Lower lobe of right lung (tissue), 2 donors: ENCODE results near the gene SNAPC4. TPM values are rescaled to one million over a fixed set of nuclear protein-coding genes. Genes with fewer than 3 reads are reported as not detected.

Experiments used
- ATAC-seq, 2 donors: fragments of 200-7000 bp; cut with Tn5 transposase; one replicate each; pipeline ENCODE4 v1.9.1; 2020 to 2022; ENCODE audit warnings: mild to moderate bottlenecking in 2 of 2, moderate library complexity in 2 of 2
- DNase-seq: peaks from one replicate; pipeline ENCODE4 v3.0.0-alpha.2; 2020
- H3K27ac ChIP-seq: fragments of 200-600 bp; one replicate; pipeline ENCODE4 v1.8.0; 2022
- H3K27me3 ChIP-seq: fragments of 200-600 bp; one replicate; pipeline ENCODE4 v1.8.0; 2022; ENCODE audit warnings: low read depth
- H3K36me3 ChIP-seq: fragments of 200-600 bp; one replicate; pipeline ENCODE4 v1.8.0; 2022; ENCODE audit warnings: mild to moderate bottlenecking
- H3K4me1 ChIP-seq: fragments of 200-600 bp; one replicate; pipeline ENCODE4 v1.8.0; 2022
- H3K4me3 ChIP-seq: fragments of 200-600 bp; one replicate; pipeline ENCODE4 v1.8.0; 2022; ENCODE audit warnings: mild to moderate bottlenecking
- H3K9me3 ChIP-seq: fragments of 200-600 bp; one replicate; pipeline ENCODE4 v1.8.0; 2022
- intact Hi-C: fragments of 100-400 bp; cut with DNase I; formaldehyde crosslinking; loops from one replicate; pipeline ENCODE4 v1.11.0; 2022
- total RNA-seq: library from RNA; stranded (reverse); fragmentation: NEBNext Ultra II Directional; extraction: Animal tissue kit (Norgen Biotek cat#: 25700); gene quantifications from one replicate; pipeline ENCODE4 v1.2.1, GENCODE V29; 2021
- TF ChIP-seq, protein P1 (sequence below): fragments of 200-600 bp; IDR thresholded peaks from one replicate; pipeline ENCODE4 v1.8.0; 2022; ENCODE audit warnings: antibody characterized with exemption, mild to moderate bottlenecking
- donor health status: DM: no; HTN: yes; CAD: no; lungs with severe emphysema.

The SNAPC4 gene
- total RNA-seq, 1 donor from 2014 or later, result 7.4 TPM

DNA sequence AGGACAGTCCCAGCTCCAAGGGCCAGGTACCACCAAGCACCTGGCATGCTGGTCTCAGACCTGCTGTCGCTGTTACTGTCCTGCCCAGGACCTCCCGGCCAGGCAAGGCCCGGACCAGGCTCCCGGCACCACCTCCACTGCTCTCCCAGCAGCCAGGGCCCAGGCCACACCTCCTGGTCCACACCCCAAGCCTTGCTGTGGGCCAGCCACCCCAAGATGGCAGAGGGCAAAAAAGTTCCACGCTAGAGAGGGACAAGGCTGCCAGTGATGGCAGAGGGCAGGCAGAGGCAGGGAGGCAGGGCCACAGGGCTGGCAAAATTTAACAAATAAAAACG, 37.6 kb downstream of the SNAPC4 start:
- peak overlapping the region; percentile 92 for H3K27ac ChIP-seq
- ATAC-seq, result no peak

DNA sequence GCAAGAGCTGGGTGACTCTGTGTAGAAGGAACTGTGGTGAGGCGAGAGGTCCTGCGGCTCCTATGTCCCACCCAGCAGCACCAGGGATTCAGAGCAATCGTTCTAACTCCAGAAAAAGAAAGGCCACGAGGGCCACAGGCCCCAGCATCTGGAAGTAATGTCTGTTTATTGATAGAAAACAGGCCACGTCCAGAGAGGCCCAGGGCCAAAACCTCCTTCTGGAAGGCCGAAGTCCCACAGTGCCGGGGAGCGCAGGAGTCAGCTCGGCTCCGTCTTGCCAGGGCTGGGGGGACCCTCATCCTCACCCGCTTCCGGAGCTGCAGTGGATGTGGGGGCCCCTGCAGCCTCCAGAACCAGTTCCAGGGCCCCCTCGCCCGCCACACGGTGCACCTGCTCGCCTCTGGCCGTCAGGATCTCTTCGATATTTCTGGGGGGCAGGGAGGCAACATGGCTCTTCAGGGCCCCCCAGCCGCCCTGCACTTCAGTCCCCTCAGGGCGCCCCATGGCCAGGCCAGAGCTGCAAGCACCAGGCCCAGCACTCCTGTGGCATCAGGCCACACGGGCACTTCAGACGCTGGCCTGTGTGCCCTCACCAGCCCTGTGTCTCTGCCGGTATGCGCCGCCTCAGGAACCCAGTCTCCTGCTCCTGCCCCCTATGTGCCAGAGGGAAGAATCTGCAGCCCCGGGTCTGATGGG, 38.1 kb downstream of the SNAPC4 start:
- H3K27ac ChIP-seq, result peak overlapping the region; percentile 92
- DNase-seq, result no peak
- TF ChIP-seq, protein P1, sequence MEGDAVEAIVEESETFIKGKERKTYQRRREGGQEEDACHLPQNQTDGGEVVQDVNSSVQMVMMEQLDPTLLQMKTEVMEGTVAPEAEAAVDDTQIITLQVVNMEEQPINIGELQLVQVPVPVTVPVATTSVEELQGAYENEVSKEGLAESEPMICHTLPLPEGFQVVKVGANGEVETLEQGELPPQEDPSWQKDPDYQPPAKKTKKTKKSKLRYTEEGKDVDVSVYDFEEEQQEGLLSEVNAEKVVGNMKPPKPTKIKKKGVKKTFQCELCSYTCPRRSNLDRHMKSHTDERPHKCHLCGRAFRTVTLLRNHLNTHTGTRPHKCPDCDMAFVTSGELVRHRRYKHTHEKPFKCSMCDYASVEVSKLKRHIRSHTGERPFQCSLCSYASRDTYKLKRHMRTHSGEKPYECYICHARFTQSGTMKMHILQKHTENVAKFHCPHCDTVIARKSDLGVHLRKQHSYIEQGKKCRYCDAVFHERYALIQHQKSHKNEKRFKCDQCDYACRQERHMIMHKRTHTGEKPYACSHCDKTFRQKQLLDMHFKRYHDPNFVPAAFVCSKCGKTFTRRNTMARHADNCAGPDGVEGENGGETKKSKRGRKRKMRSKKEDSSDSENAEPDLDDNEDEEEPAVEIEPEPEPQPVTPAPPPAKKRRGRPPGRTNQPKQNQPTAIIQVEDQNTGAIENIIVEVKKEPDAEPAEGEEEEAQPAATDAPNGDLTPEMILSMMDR, result no peak

More for the DNA sequence above, 37.6 kb downstream of the SNAPC4 start:
- H3K36me3 ChIP-seq, result peaks cover 9% of the 10 kb centered on the region
- TF ChIP-seq, protein P1, result no peak
- peaks cover 28% of the 10 kb centered on the region for H3K4me1 ChIP-seq
- no peak overlapping the region for H3K4me3 ChIP-seq
- no peaks in the 10 kb centered on the region for H3K27me3 ChIP-seq
- intact Hi-C loops, result no loop called here
- H3K9me3 ChIP-seq, result no peaks in the 10 kb centered on the region
- no peak for DNase-seq

DNA sequence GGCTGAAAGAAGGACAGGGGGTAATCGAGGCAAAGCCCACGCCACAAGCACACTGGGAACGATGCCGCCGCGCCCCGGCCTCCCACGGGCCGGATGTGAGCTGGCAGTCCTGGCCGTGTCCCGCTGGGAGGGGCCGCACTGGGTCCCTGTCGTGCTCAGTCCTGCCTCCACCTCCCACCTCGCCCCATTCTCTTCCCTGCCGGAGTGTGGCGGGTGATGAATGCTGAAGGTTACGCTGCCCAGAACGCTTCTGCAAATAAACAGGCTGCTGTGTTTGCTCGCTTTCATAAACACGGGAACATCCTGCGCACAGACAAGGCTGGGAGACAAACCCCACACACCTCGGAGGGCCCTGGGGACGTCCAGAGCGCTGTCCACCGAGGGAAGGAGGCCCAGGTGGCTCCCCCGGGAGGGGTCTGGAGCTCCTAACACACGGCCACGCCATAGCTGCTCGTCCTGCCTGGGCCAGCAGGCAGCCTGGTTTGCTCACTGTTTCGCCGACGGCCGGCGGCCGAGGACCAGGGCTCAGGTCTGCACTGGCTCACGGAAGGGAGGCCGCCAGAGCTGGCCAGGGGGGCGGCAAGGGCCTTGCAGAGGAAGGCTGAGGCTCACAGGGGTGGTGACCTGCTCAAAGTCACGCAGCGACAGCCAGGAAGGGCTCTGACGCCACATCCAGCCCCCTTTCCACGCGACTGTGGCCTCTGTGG, 38.8 kb downstream of the SNAPC4 start:
- Histone ChIP-seq H3K4me1 (peaks cover 28% of the 10 kb centered on the region), H3K36me3 (peaks cover 10% of the 10 kb centered on the region), H3K27me3 (no peaks in the 10 kb centered on the region), H3K4me3 (no peak overlapping the region), H3K27ac (peak overlapping the region; percentile 39), H3K9me3 (no peaks in the 10 kb centered on the region)
- TF ChIP-seq, protein P1, result no peak
- intact Hi-C loops, result no loop called here
- ATAC-seq (no peak), DNase-seq (no peak)

More for the DNA sequence above, 38.1 kb downstream of the SNAPC4 start:
- no peak for ATAC-seq
- peaks cover 10% of the 10 kb centered on the region for H3K36me3 ChIP-seq
- no peak overlapping the region for H3K4me3 ChIP-seq
- intact Hi-C loops, result no loop called here
- no peaks in the 10 kb centered on the region for H3K27me3 ChIP-seq
- no peaks in the 10 kb centered on the region for H3K9me3 ChIP-seq
- peaks cover 28% of the 10 kb centered on the region for H3K4me1 ChIP-seq

DNA sequence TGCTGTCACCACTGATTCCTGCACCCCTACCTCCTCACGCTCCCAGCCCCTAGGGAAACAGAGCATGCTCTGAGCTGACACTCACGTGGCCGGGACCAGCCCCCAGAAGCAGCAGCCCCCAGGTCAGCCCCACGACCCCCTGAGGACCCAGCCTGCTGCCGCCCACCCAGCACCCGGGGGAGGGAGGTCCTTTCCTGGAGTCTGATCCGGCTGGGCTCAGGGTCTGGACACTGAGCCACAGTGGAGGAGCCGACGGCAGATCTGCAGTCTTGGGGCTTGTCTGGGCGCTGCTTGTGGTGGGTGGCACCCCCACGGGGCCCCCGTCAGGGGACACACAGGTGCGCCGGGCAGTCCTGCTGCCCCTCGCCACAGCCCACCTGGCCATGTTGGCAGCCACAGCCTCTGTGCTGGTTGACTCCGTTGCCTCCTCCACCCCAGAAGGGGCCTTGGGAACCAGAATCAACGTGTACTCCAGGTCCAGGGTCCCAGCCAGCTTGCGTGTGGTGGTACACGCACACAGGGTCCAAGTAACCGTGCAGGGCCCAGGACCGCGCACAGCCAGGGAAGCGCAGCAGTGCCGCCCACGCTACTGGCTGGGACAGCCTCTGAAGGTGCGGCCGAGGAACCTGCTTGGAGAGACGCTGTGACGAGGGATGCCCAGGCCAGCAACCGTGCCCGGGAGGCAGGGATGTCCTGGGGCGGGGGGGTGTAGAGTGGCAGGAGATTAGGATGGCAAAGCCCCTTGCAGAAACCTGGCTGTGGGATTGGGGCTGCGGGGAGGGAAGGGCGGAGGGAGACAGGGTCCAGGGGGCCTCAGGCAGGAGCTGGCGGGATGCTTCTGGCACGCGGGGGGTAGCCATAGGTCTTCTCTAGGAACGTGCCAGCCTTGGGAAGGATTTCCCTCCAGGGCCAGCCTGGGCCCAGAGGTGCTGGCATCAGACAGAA, 39.9 kb downstream of the SNAPC4 start:
- H3K4me3 ChIP-seq, result no peak overlapping the region
- no peak overlapping the region for H3K27ac ChIP-seq
- no peak for DNase-seq
- ATAC-seq, result no peak
- H3K9me3 ChIP-seq, result no peaks in the 10 kb centered on the region
- TF ChIP-seq, protein P1, result no peak
- peaks cover 10% of the 10 kb centered on the region for H3K36me3 ChIP-seq
- H3K27me3 ChIP-seq, result no peaks in the 10 kb centered on the region
- intact Hi-C loops, result no loop called here
- H3K4me1 ChIP-seq, result peaks cover 28% of the 10 kb centered on the region

DNA sequence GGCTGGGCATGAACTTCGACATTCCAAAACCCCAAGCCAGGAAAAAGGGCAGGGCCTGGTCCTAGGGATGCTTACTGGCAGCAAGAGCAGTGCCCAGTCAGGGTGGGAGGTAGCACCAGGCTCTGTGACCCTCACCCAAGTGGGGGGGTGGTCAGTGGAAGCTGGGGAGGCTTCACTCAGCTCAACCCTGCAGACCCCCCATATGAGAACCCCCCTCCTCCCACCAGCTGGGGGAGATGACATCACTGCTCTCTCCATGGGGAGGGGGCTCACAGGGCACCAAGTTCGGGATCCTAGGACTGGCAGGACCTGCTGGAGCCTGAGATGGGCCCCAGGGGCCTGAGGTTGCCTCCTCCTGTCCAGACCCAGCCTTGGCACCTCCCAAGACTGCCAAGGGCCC, 41.1 kb downstream of the SNAPC4 start:
- TF ChIP-seq, protein P1, result no peak
- no peaks in the 10 kb centered on the region for H3K27me3 ChIP-seq
- peaks cover 10% of the 10 kb centered on the region for H3K36me3 ChIP-seq
- peaks cover 32% of the 10 kb centered on the region for H3K4me1 ChIP-seq
- no peak for ATAC-seq
- DNase-seq, result no peak
- H3K9me3 ChIP-seq, result no peaks in the 10 kb centered on the region
- intact Hi-C loops, result no loop called here
- no peak overlapping the region for H3K27ac ChIP-seq
- no peak overlapping the region for H3K4me3 ChIP-seq
